ENCODE measurements around the gene RPS14.
"Not testable (repeated sequence)": the region's sequence is repeated elsewhere in the genome, so short reads cannot be mapped to it uniquely, and the experiment has no call there.

Gene RPS14

GRCh38 chr5:150443242-150444075, 6.1 kb downstream of the RPS14 start:
- DNase-seq: no peak

GRCh38 chr5:150442699-150443080, 6.8 kb downstream of the RPS14 start:
- DNase-seq: no peak

- no peak for DNase-seq
Observed at GRCh38 chr5:150441813-150442698, 7.5 kb downstream of the RPS14 start.

GRCh38 chr5:150440948-150441812, 8.4 kb downstream of the RPS14 start:
- DNase-seq: no peak

GRCh38 chr5:150438873-150439546, 10.5 kb downstream of the RPS14 start:
- no peak for DNase-seq

- DNase-seq: peak; percentile 95
Observed at GRCh38 chr5:150436141-150436680, 13.3 kb downstream of the RPS14 start.

- DNase-seq: no peak
Observed at GRCh38 chr5:150434464-150434863, 15.1 kb downstream of the RPS14 start.

GRCh38 chr5:150431574-150431973, 18.0 kb downstream of the RPS14 start:
- no peak for DNase-seq

GRCh38 chr5:150431048-150431447, 18.5 kb downstream of the RPS14 start:
- DNase-seq: no peak

- no peak for DNase-seq
Observed at GRCh38 chr5:150429410-150429873, 20.1 kb downstream of the RPS14 start.

GRCh38 chr5:150428978-150429377, 20.6 kb downstream of the RPS14 start:
- DNase-seq: no peak

- DNase-seq: no peak
Observed at GRCh38 chr5:150428106-150428876, 21.2 kb downstream of the RPS14 start.

- not testable (repeated sequence) for DNase-seq
Observed at GRCh38 chr5:150426165-150426564, 23.4 kb downstream of the RPS14 start.

- no peak for DNase-seq
Observed at GRCh38 chr5:150422758-150423157, 26.8 kb downstream of the RPS14 start.

GRCh38 chr5:150422075-150422474, 27.5 kb downstream of the RPS14 start:
- DNase-seq: no peak

- no peak for DNase-seq
Observed at GRCh38 chr5:150419630-150420270, 29.8 kb downstream of the RPS14 start.

- DNase-seq: not testable (repeated sequence)
Observed at GRCh38 chr5:150413902-150414790, 35.4 kb downstream of the RPS14 start.

GRCh38 chr5:150413176-150413901, 36.2 kb downstream of the RPS14 start:
- DNase-seq: no peak

All from T-helper 9 cell (primary cell).